Measurements from ENCODE around the gene STUM.

- TF ChIP-seq ZNF274 (IDR thresholded peaks at IDR 0.05; ENCODE audit: low read depth, low read length) (no peak), YY1 (IDR thresholded peaks at IDR 0.05; ENCODE audit: insufficient read depth, insufficient read length) (no peak), SUZ12 (IDR thresholded peaks at IDR 0.05; ENCODE audit: extremely low read depth, insufficient read depth, insufficient read length) (no peak)
Measured at GRCh38 chr1:226600254-226600653, 51.7 kb downstream of the STUM start.

All from NT2/D1 (cell line).